ENCODE measurements around the gene IGF1R.

The IGF1R gene

GRCh38 chr15:98943051-98943508 is 294.7 kb downstream of the IGF1R start:
- DNase-seq (ENCODE audit: insufficient read length, low spot score) (no peak), FAIRE-seq (no peak)
- TF ChIP-seq POLR2A (IDR thresholded peaks at IDR 0.05; ENCODE audit: low read depth, low read length), result no peak

- DNase-seq (ENCODE audit: insufficient read length, low spot score) (no peak), FAIRE-seq (no peak)
- no peak for TF ChIP-seq POLR2A (IDR thresholded peaks at IDR 0.05; ENCODE audit: low read depth, low read length)
Observed at GRCh38 chr15:98943601-98944151, 295.3 kb downstream of the IGF1R start.

- FAIRE-seq (no peak), DNase-seq (ENCODE audit: insufficient read length, low spot score) (no peak)
- no peak for TF ChIP-seq POLR2A (IDR thresholded peaks at IDR 0.05; ENCODE audit: low read depth, low read length)
Observed at GRCh38 chr15:98946301-98947255, 298.2 kb downstream of the IGF1R start.

GRCh38 chr15:98948456-98948855 is 300.1 kb downstream of the IGF1R start:
- DNase-seq (ENCODE audit: insufficient read length, low spot score) (no peak), FAIRE-seq (no peak)
- no peak for TF ChIP-seq POLR2A (IDR thresholded peaks at IDR 0.05; ENCODE audit: low read depth, low read length)

DNA sequence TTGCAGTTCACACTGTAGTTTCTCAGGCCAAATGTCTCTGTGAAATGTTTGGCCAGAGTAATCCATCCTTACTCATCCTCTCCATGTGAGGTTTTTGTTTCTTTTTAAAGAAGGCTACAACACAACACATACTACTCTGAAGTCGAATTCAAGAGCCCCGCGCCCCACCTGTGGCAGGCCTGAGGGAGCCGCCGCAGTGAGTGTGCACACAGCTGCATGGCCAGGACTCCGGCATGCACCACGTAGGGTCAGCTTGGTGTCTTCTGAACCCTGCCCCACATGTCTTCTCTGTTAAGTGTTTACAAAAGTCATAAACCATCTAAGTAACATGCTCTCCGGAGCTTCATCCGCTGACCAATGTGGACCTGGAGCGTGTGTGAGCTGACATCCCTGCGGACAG is 300.6 kb downstream of the IGF1R start:
- no peak for DNase-seq (ENCODE audit: insufficient read length, low spot score)
- no peak for TF ChIP-seq POLR2A (IDR thresholded peaks at IDR 0.05; ENCODE audit: low read depth, low read length)
- no peak for FAIRE-seq

- FAIRE-seq (no peak), DNase-seq (ENCODE audit: insufficient read length, low spot score) (no peak)
- TF ChIP-seq POLR2A (IDR thresholded peaks at IDR 0.05; ENCODE audit: low read depth, low read length), result no peak
Observed at GRCh38 chr15:98949624-98950023, 301.3 kb downstream of the IGF1R start.

DNA sequence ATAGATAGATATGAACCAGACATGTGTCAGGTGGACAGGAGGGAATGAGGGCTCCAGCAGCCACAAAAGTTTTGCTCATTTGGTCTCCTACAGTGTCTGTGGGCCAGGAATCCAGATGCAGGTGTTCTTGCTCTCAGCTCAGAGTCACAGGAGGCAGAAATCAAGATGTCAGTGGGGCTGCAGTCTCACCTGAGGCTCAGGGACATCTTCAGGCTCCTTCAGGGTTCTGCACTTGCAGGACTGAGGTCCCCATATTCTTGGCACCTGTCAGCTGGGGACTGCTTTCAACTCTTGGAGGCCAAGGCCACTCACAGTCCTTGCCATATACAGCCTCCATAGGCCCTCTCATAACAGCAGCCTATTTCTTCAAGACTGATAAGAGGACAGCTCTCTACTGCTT is 301.9 kb downstream of the IGF1R start:
- DNase-seq (ENCODE audit: insufficient read length, low spot score) (no peak), FAIRE-seq (no peak)
- TF ChIP-seq POLR2A (IDR thresholded peaks at IDR 0.05; ENCODE audit: low read depth, low read length), result no peak

DNA sequence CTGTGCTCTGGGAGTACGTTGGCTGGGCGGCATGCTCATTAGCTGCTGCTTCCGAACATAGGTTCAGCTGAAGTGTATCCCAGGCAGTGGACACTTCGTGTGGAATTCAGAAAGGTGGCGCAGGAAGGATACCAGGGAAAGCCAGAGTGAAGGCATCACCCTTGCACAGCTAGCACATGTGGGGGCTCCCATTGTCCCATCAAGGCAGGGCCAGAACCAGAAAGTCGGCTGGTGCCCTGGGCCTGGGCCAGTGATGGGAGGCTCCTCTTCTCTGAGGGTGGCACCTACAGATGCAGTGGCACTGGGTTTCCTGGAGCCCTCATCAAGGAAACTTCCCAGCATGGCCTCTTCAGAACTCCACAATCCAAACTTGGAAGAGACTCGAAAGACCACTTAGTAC is 302.7 kb downstream of the IGF1R start:
- no peak for FAIRE-seq

GRCh38 chr15:98951493-98952320 is 303.4 kb downstream of the IGF1R start:
- no peak for DNase-seq (ENCODE audit: insufficient read length, low spot score)
- no peak for FAIRE-seq
- TF ChIP-seq POLR2A (IDR thresholded peaks at IDR 0.05; ENCODE audit: low read depth, low read length), result no peak

More for the DNA sequence above, 302.7 kb downstream of the IGF1R start:
- DNase-seq (ENCODE audit: insufficient read length, low spot score), result no peak
- no peak for TF ChIP-seq POLR2A (IDR thresholded peaks at IDR 0.05; ENCODE audit: low read depth, low read length)

GRCh38 chr15:98952381-98952803 is 304.1 kb downstream of the IGF1R start:
- FAIRE-seq (no peak), DNase-seq (ENCODE audit: insufficient read length, low spot score) (no peak)
- TF ChIP-seq POLR2A (IDR thresholded peaks at IDR 0.05; ENCODE audit: low read depth, low read length), result no peak

DNA sequence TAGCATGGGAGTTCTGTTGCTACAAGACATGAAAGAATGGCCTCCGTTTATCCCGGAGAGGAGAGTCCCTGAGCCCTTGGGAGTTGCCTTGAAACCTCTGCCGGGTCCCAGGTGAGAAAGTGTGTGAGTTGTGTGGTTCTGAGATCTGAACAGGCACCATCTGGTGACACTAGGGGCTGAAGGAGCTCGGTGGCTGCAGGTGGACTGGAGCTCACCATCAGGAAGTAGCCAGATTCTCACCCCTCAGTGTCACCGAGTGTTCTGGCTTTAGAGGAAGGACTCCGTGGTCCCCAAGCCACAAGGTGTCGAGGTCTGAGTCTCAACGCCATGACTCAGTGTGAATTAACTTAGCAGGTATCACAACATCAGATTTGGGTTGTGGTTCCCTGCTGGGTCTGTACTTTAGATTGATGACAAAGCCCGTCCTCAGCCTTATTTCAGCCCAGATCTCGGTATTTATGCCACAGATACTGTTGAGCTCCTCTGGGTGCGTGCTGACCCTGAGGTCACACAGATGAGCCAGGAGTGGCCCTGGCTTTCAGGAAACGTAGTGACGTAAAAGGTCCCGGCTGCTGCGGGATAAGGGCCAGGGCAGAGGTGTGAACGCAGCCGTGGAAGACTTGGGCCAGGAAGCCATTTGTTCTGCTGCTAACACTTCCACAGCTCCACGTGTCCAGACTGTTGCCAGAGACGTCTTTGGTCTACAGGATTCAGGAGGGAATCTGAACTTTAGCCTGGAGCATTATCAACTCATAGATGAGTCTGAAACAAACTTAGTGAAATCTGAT is 304.9 kb downstream of the IGF1R start:
- no peak for DNase-seq (ENCODE audit: insufficient read length, low spot score)
- no peak for TF ChIP-seq POLR2A (IDR thresholded peaks at IDR 0.05; ENCODE audit: low read depth, low read length)
- FAIRE-seq, result no peak

GRCh38 chr15:98953968-98954367 is 305.6 kb downstream of the IGF1R start:
- no peak for FAIRE-seq
- DNase-seq (ENCODE audit: insufficient read length, low spot score), result no peak
- no peak for TF ChIP-seq POLR2A (IDR thresholded peaks at IDR 0.05; ENCODE audit: low read depth, low read length)

DNA sequence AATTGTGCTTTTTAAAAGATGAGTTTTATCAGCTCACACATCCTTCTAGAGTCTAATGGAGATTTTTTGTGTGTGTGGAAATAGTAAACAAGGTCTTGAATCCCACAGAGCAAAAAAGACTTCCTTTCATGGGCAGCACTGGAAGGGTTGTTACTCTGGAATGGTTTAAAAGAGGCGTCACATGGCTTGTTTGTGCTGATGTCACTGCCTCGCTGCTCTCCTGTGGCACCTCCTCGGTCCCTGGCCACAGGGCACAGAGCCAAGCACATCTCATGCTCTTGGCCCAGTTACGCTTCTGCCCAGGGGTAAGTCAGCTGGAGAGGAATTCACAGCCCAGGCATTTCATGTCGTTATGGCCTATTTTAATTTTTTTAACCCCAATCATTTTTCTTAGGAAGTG is 306.1 kb downstream of the IGF1R start:
- no peak for FAIRE-seq
- DNase-seq (ENCODE audit: insufficient read length, low spot score), result peak; percentile 5
- TF ChIP-seq POLR2A (IDR thresholded peaks at IDR 0.05; ENCODE audit: low read depth, low read length), result no peak

Data from H54 (cell line).